Astrocyte (in vitro differentiated cells and primary cell): ENCODE results near the gene PPIG. TPM values are rescaled to one million over a fixed set of nuclear protein-coding genes. Genes with fewer than 3 reads are reported as not detected.

Experiments
- DNase-seq: peaks from one replicate; pipeline ENCODE4 v3.0.0-alpha.2; 2010; ENCODE audit warnings: low read depth
- FAIRE-seq: peaks from 2 replicates; lab custom pipeline; 2011; peaks lifted over from hg19 to GRCh38; lab: Jason Lieb, UNC
- H2AFZ ChIP-seq: 2 replicates; pipeline ENCODE4 v1.6.0; 2012; ENCODE audit warnings: low read depth, low read length, inconsistent platforms
- H3K27ac ChIP-seq: 2 replicates; pipeline ENCODE4 v1.5.1; 2011; ENCODE audit warnings: low read depth, low read length, inconsistent platforms
- H3K27me3 ChIP-seq: 2 replicates; pipeline ENCODE4 v1.6.0; 2011; ENCODE audit warnings: low read length, inconsistent platforms; ENCODE audit not compliant: insufficient read depth
- H3K36me3 ChIP-seq: 2 replicates; pipeline ENCODE4 v1.5.1; 2011; ENCODE audit warnings: low read length, inconsistent platforms; ENCODE audit not compliant: insufficient read depth
- H3K4me1 ChIP-seq: 2 replicates; pipeline ENCODE4 v1.5.1; 2011; ENCODE audit warnings: low read length, inconsistent platforms; ENCODE audit not compliant: insufficient read depth
- H3K4me2 ChIP-seq: 2 replicates; pipeline ENCODE4 v1.6.0; 2012; ENCODE audit warnings: low read length, inconsistent platforms
- H3K4me3 ChIP-seq: 2 replicates; pipeline ENCODE4 v1.5.1; 2011; ENCODE audit warnings: low read depth, mild to moderate bottlenecking, low read length, inconsistent platforms; ENCODE audit not compliant: insufficient read depth
- H3K79me2 ChIP-seq: 2 replicates; pipeline ENCODE4 v1.6.0; 2012; ENCODE audit warnings: mild to moderate bottlenecking, low read length, inconsistent platforms; ENCODE audit not compliant: insufficient read depth
- H3K9ac ChIP-seq: 2 replicates; pipeline ENCODE4 v1.6.0; 2012; ENCODE audit warnings: mild to moderate bottlenecking, low read length, inconsistent platforms
- H3K9me3 ChIP-seq: 2 replicates; pipeline ENCODE4 v1.5.1; 2012; ENCODE audit warnings: low read depth, mild to moderate bottlenecking, low read length, inconsistent platforms; ENCODE audit not compliant: insufficient read depth
- H4K20me1 ChIP-seq: 2 replicates; pipeline ENCODE4 v1.6.0; 2012; ENCODE audit warnings: low read length, inconsistent platforms; ENCODE audit not compliant: insufficient read depth
- H3K27ac Mint-ChIP-seq: one replicate; pipeline ENCODE4 v1.8.0; 2021; ENCODE audit warnings: mild to moderate bottlenecking, mixed read lengths; ENCODE audit not compliant: unreplicated experiment
- H3K27me3 Mint-ChIP-seq: one replicate; pipeline ENCODE4 v1.8.0; 2021; ENCODE audit warnings: low read depth, mixed read lengths; ENCODE audit not compliant: unreplicated experiment
- H3K36me3 Mint-ChIP-seq: one replicate; pipeline ENCODE4 v1.8.0; 2021; ENCODE audit warnings: low read depth, mixed read lengths; ENCODE audit not compliant: unreplicated experiment
- H3K4me1 Mint-ChIP-seq: one replicate; pipeline ENCODE4 v1.8.0; 2021; ENCODE audit warnings: low read depth, mixed read lengths; ENCODE audit not compliant: unreplicated experiment
- H3K4me3 Mint-ChIP-seq: one replicate; pipeline ENCODE4 v1.8.0; 2021; ENCODE audit warnings: mild to moderate bottlenecking, moderate library complexity, mixed read lengths; ENCODE audit not compliant: unreplicated experiment
- H3K9me3 Mint-ChIP-seq: one replicate; pipeline ENCODE4 v1.8.0; 2021; ENCODE audit warnings: mild to moderate bottlenecking, mixed read lengths; ENCODE audit not compliant: unreplicated experiment
- CTCF ChIP-seq: IDR thresholded peaks from 2 replicates; pipeline ENCODE4 v1.5.1; 2011; ENCODE audit warnings: low read depth, mild to moderate bottlenecking, inconsistent platforms, low read length, moderate library complexity; ENCODE audit not compliant: insufficient read depth
- EZH2 ChIP-seq: IDR thresholded peaks from 2 replicates; pipeline ENCODE4 v1.6.1; 2012; ENCODE audit warnings: mild to moderate bottlenecking, low read length, inconsistent platforms; ENCODE audit not compliant: insufficient read depth
- total RNA-seq: library from RNA; stranded (reverse); gene quantifications from 2 replicates; pipeline ENCODE4 v1.2.1, GENCODE V29; 2021

The PPIG gene
- total RNA-seq, 1 donor from 2014 or later, result 40.2 TPM

- no peak overlapping the region for H3K4me3 ChIP-seq
- Mint-ChIP-seq H3K9me3 (no peaks in the 10 kb centered on the region), H3K27me3 (no peaks in the 10 kb centered on the region), H3K4me3 (no peak overlapping the region), H3K27ac (no peak overlapping the region), H3K36me3 (no peaks in the 10 kb centered on the region), H3K4me1 (no peaks in the 10 kb centered on the region)
- H3K27ac ChIP-seq, result no peak overlapping the region
- no peak overlapping the region for H3K4me2 ChIP-seq
- no peaks in the 10 kb centered on the region for H3K36me3 ChIP-seq
- no peaks in the 10 kb centered on the region for H3K79me2 ChIP-seq
- H2AFZ ChIP-seq, result no peak overlapping the region
- H3K27me3 ChIP-seq, result no peaks in the 10 kb centered on the region
- FAIRE-seq (no peak), DNase-seq (no peak)
- H3K9ac ChIP-seq, result no peak overlapping the region
- H3K4me1 ChIP-seq, result no peaks in the 10 kb centered on the region
- no peaks in the 10 kb centered on the region for H4K20me1 ChIP-seq
- no peaks in the 10 kb centered on the region for H3K9me3 ChIP-seq
- TF ChIP-seq CTCF (no peak), EZH2 (no peak)
Observed at GRCh38 chr2:169656164-169656563, 72.0 kb downstream of the PPIG start.

GRCh38 chr2:169658877-169659276, 74.7 kb downstream of the PPIG start:
- Histone ChIP-seq H3K36me3 (no peaks in the 10 kb centered on the region), H4K20me1 (no peaks in the 10 kb centered on the region), H3K27me3 (no peaks in the 10 kb centered on the region), H3K4me1 (no peaks in the 10 kb centered on the region), H3K9ac (no peak overlapping the region), H3K79me2 (no peaks in the 10 kb centered on the region), H3K4me3 (no peak overlapping the region), H3K4me2 (no peak overlapping the region), H3K9me3 (no peaks in the 10 kb centered on the region), H2AFZ (no peak overlapping the region), H3K27ac (no peak overlapping the region)
- DNase-seq (no peak), FAIRE-seq (no peak)
- Mint-ChIP-seq H3K4me1 (no peaks in the 10 kb centered on the region), H3K36me3 (no peaks in the 10 kb centered on the region), H3K27me3 (peaks cover 2% of the 10 kb centered on the region), H3K9me3 (no peaks in the 10 kb centered on the region), H3K27ac (no peak overlapping the region), H3K4me3 (no peak overlapping the region)
- TF ChIP-seq CTCF (no peak), EZH2 (no peak)

GRCh38 chr2:169659320-169659719, 75.2 kb downstream of the PPIG start:
- Mint-ChIP-seq H3K36me3 (no peaks in the 10 kb centered on the region), H3K4me3 (no peak overlapping the region), H3K27ac (no peak overlapping the region), H3K27me3 (peaks cover 2% of the 10 kb centered on the region), H3K4me1 (no peaks in the 10 kb centered on the region), H3K9me3 (no peaks in the 10 kb centered on the region)
- no peak overlapping the region for H3K4me2 ChIP-seq
- DNase-seq, result no peak
- no peaks in the 10 kb centered on the region for H4K20me1 ChIP-seq
- TF ChIP-seq EZH2, result no peak
- no peak for TF ChIP-seq CTCF
- no peaks in the 10 kb centered on the region for H3K4me1 ChIP-seq
- H3K36me3 ChIP-seq, result no peaks in the 10 kb centered on the region
- H3K9me3 ChIP-seq, result no peaks in the 10 kb centered on the region
- no peaks in the 10 kb centered on the region for H3K27me3 ChIP-seq
- no peak overlapping the region for H2AFZ ChIP-seq
- no peak overlapping the region for H3K27ac ChIP-seq
- FAIRE-seq, result no peak
- H3K79me2 ChIP-seq, result no peaks in the 10 kb centered on the region
- no peak overlapping the region for H3K4me3 ChIP-seq
- no peak overlapping the region for H3K9ac ChIP-seq
